Prostate gland (tissue), 2 donors: ENCODE results near the gene TNIP3. TPM values are rescaled to one million over a fixed set of nuclear protein-coding genes. Genes with fewer than 3 reads are reported as not detected.

Experiments used
- DNase-seq: peaks from one replicate; pipeline ENCODE4 v3.0.0-alpha.2; 2019; ENCODE audit warnings: low spot score
- H3K27ac ChIP-seq, 2 donors: fragments of 200-600 bp; sonication (generic); 2 replicates each; pipeline ENCODE4 v1.5.1; 2017 to 2019
- H3K27me3 ChIP-seq: fragments of 200-600 bp; sonication (generic); replicated peaks from 2 replicates; pipeline ENCODE4 v1.5.1; 2019; ENCODE audit not compliant: insufficient read depth
- H3K36me3 ChIP-seq, 2 donors: fragments of 200-600 bp; sonication (generic); 1 replicate in 1 of 2; 2 replicates in 1 of 2; pipeline versions ENCODE4 v1.5.1 to v1.8.1; 2017 to 2019
- H3K4me1 ChIP-seq: fragments of 200-600 bp; sonication (generic); replicated peaks from 2 replicates; pipeline ENCODE4 v1.5.1; 2019
- H3K4me3 ChIP-seq, 2 donors: fragments of 200-600 bp; sonication (generic); 2 replicates each; pipeline ENCODE4 v1.5.1; 2017 to 2019
- H3K9me3 ChIP-seq: fragments of 200-600 bp; sonication (generic); 2 replicates; pipeline ENCODE4 v1.5.1; 2017
- POLR2A ChIP-seq: fragments of 450-650 bp; IDR thresholded peaks from one replicate; pipeline ENCODE4 v1.6.1; 2016; ENCODE audit warnings: antibody characterized with exemption, mild to moderate bottlenecking
- POLR2AphosphoS5 ChIP-seq: sonication (generic); formaldehyde crosslinking; IDR thresholded peaks from one replicate; pipeline ENCODE4 v1.6.1; 2017; ENCODE audit warnings: antibody characterized with exemption
- WGBS: methylation state at CpG from one replicate; pipeline ENCODE4 v1.1.5; 2018; 5-methylcytosine and 5-hydroxymethylcytosine counted together
- intact Hi-C: fragments of 100-400 bp; cut with DNase I; formaldehyde crosslinking; loops from one replicate; pipeline ENCODE4 v1.14.2; 2022
- total RNA-seq, 2 donors: library from RNA; depleted of rRNA; stranded (reverse); fragments of >200 nt; gene quantifications; one replicate each; pipeline ENCODE4 v1.1.0, GENCODE V29; 2016
- TF ChIP-seq, protein P1 (sequence below), 4 experiments: fragments of 200-600 bp in 2 of 4; fragments of 450-650 bp in 2 of 4; sonication (generic) in 2 of 4; IDR thresholded peaks; 1 replicate in 3 of 4; 2 replicates in 1 of 4; pipeline ENCODE4 v1.5.1; 2016 to 2019; ENCODE audit warnings: antibody characterized with exemption in 4 of 4, mild to moderate bottlenecking in 2 of 4, moderate library complexity in 2 of 4

Gene TNIP3
- total RNA-seq, 2 donors from 2014 or later, result not detected

GRCh38 chr4:121118344-121118743, 45.8 kb downstream of the TNIP3 start:
- Histone ChIP-seq H3K27ac (no peak overlapping the region), H3K4me3 (no peak overlapping the region), H3K4me1 (no peaks in the 10 kb centered on the region), H3K36me3 (no peaks in the 10 kb centered on the region), H3K9me3 (no peaks in the 10 kb centered on the region), H3K27me3 (no peaks in the 10 kb centered on the region)
- intact Hi-C loops, result no loop called here
- TF ChIP-seq, protein P1, sequence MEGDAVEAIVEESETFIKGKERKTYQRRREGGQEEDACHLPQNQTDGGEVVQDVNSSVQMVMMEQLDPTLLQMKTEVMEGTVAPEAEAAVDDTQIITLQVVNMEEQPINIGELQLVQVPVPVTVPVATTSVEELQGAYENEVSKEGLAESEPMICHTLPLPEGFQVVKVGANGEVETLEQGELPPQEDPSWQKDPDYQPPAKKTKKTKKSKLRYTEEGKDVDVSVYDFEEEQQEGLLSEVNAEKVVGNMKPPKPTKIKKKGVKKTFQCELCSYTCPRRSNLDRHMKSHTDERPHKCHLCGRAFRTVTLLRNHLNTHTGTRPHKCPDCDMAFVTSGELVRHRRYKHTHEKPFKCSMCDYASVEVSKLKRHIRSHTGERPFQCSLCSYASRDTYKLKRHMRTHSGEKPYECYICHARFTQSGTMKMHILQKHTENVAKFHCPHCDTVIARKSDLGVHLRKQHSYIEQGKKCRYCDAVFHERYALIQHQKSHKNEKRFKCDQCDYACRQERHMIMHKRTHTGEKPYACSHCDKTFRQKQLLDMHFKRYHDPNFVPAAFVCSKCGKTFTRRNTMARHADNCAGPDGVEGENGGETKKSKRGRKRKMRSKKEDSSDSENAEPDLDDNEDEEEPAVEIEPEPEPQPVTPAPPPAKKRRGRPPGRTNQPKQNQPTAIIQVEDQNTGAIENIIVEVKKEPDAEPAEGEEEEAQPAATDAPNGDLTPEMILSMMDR (IDR thresholded peaks at IDR 0.05), result no peak
- TF ChIP-seq POLR2A, result no peak
- no peak for TF ChIP-seq POLR2AphosphoS5
- no peak for DNase-seq
- 91% methylated on average over 2 of the region's 2 CpGs for WGBS

GRCh38 chr4:121114756-121115155, 49.4 kb downstream of the TNIP3 start:
- H3K36me3 ChIP-seq, result no peaks in the 10 kb centered on the region
- 91% methylated on average over 1 of the region's 1 CpG for WGBS
- H3K9me3 ChIP-seq, result no peaks in the 10 kb centered on the region
- H3K4me1 ChIP-seq, result no peaks in the 10 kb centered on the region
- DNase-seq, result no peak
- H3K27ac ChIP-seq, result no peak overlapping the region
- H3K4me3 ChIP-seq, result no peak overlapping the region
- H3K27me3 ChIP-seq, result no peaks in the 10 kb centered on the region
- intact Hi-C loops, result no loop called here
- TF ChIP-seq POLR2AphosphoS5, result no peak
- TF ChIP-seq POLR2A, result no peak
- TF ChIP-seq, protein P1 (IDR thresholded peaks at IDR 0.05), result no peak

DNA sequence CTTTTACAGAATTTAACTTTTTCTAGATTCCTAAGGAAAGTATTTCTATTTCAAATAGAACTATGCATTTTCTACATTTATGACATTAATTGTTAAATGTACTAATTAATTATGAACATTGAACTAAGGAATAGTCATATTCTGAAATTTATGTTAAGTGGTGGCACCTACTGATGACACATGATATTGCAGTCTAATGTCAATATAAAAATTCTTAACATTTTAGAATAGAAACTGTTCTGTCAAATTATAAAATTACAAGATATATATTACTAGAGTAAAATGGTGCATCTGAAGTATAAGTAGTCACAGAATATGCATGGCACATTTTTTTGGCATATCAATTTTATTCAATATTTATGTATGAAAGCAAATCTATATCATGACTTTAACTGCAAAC, 51.6 kb downstream of the TNIP3 start:
- no peak overlapping the region for H3K4me3 ChIP-seq
- intact Hi-C loops, result no loop called here
- H3K36me3 ChIP-seq, result no peaks in the 10 kb centered on the region
- no peaks in the 10 kb centered on the region for H3K9me3 ChIP-seq
- no peak for DNase-seq
- TF ChIP-seq POLR2AphosphoS5 (no peak), POLR2A (no peak)
- TF ChIP-seq, protein P1 (IDR thresholded peaks at IDR 0.05), result peak in 3 of 4 experiments; percentile 24 to 36 (median 25)
- no peaks in the 10 kb centered on the region for H3K27me3 ChIP-seq
- H3K4me1 ChIP-seq, result no peaks in the 10 kb centered on the region
- no peak overlapping the region for H3K27ac ChIP-seq

DNA sequence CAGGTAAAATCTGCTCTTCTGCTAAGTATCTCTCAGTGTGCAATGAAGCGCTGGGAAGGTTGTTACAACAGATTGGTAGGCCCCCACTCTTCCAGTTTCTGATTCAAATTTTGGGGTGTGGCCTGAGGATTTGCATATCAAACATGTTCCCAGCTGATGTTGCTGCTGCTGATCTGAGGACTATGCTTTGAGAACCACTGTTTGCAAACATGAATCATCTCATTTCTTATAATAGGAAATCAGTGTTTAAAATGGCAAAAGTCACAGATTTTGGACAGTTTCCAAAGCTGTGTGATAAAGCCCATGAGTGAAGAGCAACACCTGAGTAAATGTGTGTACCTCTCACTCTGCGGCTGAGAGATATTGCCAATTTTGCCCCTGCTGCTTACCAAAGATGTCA, 55.6 kb downstream of the TNIP3 start:
- H3K9me3 ChIP-seq, result no peaks in the 10 kb centered on the region

GRCh38 chr4:121107507-121107906, 56.6 kb downstream of the TNIP3 start:
- Histone ChIP-seq H3K27ac (no peak overlapping the region), H3K4me3 (no peak overlapping the region), H3K4me1 (no peaks in the 10 kb centered on the region), H3K9me3 (no peaks in the 10 kb centered on the region), H3K27me3 (no peaks in the 10 kb centered on the region), H3K36me3 (no peaks in the 10 kb centered on the region)
- no peak for DNase-seq
- 93% methylated on average over 4 of the region's 4 CpGs for WGBS
- TF ChIP-seq POLR2A, result no peak
- intact Hi-C loops, result no loop called here

More for the DNA sequence above, 55.6 kb downstream of the TNIP3 start:
- no peak for TF ChIP-seq POLR2A
- TF ChIP-seq, protein P1 (IDR thresholded peaks at IDR 0.05), result no peak
- intact Hi-C loops, result no loop called here
- no peak for DNase-seq
- H3K27me3 ChIP-seq, result no peaks in the 10 kb centered on the region
- 80% methylated on average over 2 of the region's 2 CpGs for WGBS
- H3K27ac ChIP-seq, result no peak overlapping the region
- H3K4me1 ChIP-seq, result no peaks in the 10 kb centered on the region
- no peaks in the 10 kb centered on the region for H3K36me3 ChIP-seq
- no peak overlapping the region for H3K4me3 ChIP-seq
